DND-41 (cell line): ENCODE results near the gene CD74.
"Not testable (repeated sequence)": the region's sequence is repeated elsewhere in the genome, so short reads cannot be mapped to it uniquely, and the experiment has no call there.

Source experiments
- ATAC-seq: fragments of 200-7000 bp; cut with Tn5 transposase; 3 replicates; pipeline ENCODE4 v1.9.1; 2021; ENCODE audit warnings: low read depth; ENCODE audit not compliant: insufficient read depth
- DNase-seq: peaks from one replicate; pipeline ENCODE4 v3.0.0-alpha.2; 2020
- H2AFZ ChIP-seq: 2 replicates; pipeline ENCODE4 v1.6.0; 2012; ENCODE audit warnings: low read depth, low read length
- H3K27ac ChIP-seq: 2 replicates; pipeline ENCODE4 v1.5.1; 2012; ENCODE audit warnings: low read length, inconsistent platforms
- H3K27me3 ChIP-seq: fragments of 200-600 bp; sonication (generic); 2 replicates; pipeline ENCODE4 v1.6.0; 2012; ENCODE audit warnings: low read length, mild to moderate bottlenecking, inconsistent platforms; ENCODE audit not compliant: insufficient read depth, poor library complexity
- H3K36me3 ChIP-seq: 2 replicates; pipeline ENCODE4 v1.5.1; 2012; ENCODE audit warnings: low read length, inconsistent platforms; ENCODE audit not compliant: insufficient read depth
- H3K4me1 ChIP-seq: 2 replicates; pipeline ENCODE4 v1.5.1; 2012; ENCODE audit warnings: mild to moderate bottlenecking, low read length; ENCODE audit not compliant: insufficient read depth
- H3K4me2 ChIP-seq: 2 replicates; pipeline ENCODE4 v1.6.0; 2012; ENCODE audit warnings: mild to moderate bottlenecking, moderate library complexity, low read length, inconsistent platforms; ENCODE audit not compliant: insufficient read depth
- H3K4me3 ChIP-seq, 2 experiments: fragments of 200-600 bp in 1 of 2; shearing (Covaris generic) in 1 of 2; 2 replicates each; pipeline ENCODE4 v1.5.1; 2012 to 2016; ENCODE audit warnings: inconsistent platforms in 2 of 2, low read length in 2 of 2, mild to moderate bottlenecking in 2 of 2, low read depth in 1 of 2, moderate library complexity in 1 of 2
- H3K79me2 ChIP-seq: 2 replicates; pipeline ENCODE4 v1.6.0; 2012; ENCODE audit warnings: low read length, inconsistent platforms; ENCODE audit not compliant: insufficient read depth
- H3K9ac ChIP-seq: 2 replicates; pipeline ENCODE4 v1.6.0; 2012; ENCODE audit warnings: low read depth, mild to moderate bottlenecking, inconsistent platforms, low read length, moderate library complexity
- H3K9me3 ChIP-seq: 2 replicates; pipeline ENCODE4 v1.5.1; 2012; ENCODE audit warnings: low read length, moderate library complexity, mild to moderate bottlenecking, inconsistent platforms; ENCODE audit not compliant: insufficient read depth, severe bottlenecking
- H4K20me1 ChIP-seq: 2 replicates; pipeline ENCODE4 v1.6.0; 2012; ENCODE audit warnings: low read length; ENCODE audit not compliant: insufficient read depth
- EZH2 ChIP-seq: IDR thresholded peaks from 3 replicates; pipeline ENCODE4 v1.6.1; 2012; ENCODE audit warnings: borderline replicate concordance, low read depth, mild to moderate bottlenecking, moderate library complexity, low read length, inconsistent platforms; ENCODE audit not compliant: severe bottlenecking
- TF ChIP-seq, protein P1 (sequence below): IDR thresholded peaks from 2 replicates; pipeline ENCODE4 v1.5.1; 2012; ENCODE audit warnings: borderline replicate concordance, low read length, moderate library complexity, mild to moderate bottlenecking; ENCODE audit not compliant: poor library complexity, severe bottlenecking; ENCODE audit errors: extremely low read depth

Gene CD74

DNA sequence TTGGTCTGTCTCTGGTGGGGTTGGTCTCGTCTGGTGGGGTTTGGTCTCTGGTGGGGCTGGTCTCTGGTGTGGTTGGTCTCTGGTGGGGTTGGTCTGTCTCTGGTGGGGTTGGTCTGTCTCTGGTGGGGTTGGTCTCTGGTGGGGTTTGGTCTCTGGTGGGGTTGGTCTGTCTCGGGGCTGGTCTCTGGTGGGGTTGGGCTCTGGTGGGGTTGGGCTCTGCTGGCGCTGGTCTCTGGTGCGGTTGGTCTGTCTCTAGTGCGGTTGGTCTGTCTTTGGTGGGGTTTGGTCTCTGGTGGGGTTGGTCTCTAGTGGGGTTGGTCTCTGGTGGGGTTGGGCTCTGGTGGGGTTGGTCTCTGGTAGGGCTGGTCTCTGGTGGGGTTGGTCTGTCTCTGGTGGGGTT lies 16.3 kb upstream of the CD74 start:
- no peak overlapping the region for H3K9ac ChIP-seq
- H3K4me1 ChIP-seq, result no peaks in the 10 kb centered on the region
- DNase-seq, result no peak
- H3K36me3 ChIP-seq, result no peaks in the 10 kb centered on the region
- no peaks in the 10 kb centered on the region for H3K27me3 ChIP-seq
- H2AFZ ChIP-seq, result no peak overlapping the region
- H3K27ac ChIP-seq, result no peak overlapping the region
- H4K20me1 ChIP-seq, result no peaks in the 10 kb centered on the region
- TF ChIP-seq, protein P1, sequence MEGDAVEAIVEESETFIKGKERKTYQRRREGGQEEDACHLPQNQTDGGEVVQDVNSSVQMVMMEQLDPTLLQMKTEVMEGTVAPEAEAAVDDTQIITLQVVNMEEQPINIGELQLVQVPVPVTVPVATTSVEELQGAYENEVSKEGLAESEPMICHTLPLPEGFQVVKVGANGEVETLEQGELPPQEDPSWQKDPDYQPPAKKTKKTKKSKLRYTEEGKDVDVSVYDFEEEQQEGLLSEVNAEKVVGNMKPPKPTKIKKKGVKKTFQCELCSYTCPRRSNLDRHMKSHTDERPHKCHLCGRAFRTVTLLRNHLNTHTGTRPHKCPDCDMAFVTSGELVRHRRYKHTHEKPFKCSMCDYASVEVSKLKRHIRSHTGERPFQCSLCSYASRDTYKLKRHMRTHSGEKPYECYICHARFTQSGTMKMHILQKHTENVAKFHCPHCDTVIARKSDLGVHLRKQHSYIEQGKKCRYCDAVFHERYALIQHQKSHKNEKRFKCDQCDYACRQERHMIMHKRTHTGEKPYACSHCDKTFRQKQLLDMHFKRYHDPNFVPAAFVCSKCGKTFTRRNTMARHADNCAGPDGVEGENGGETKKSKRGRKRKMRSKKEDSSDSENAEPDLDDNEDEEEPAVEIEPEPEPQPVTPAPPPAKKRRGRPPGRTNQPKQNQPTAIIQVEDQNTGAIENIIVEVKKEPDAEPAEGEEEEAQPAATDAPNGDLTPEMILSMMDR, result no peak
- no peak for TF ChIP-seq EZH2
- H3K4me2 ChIP-seq, result no peak overlapping the region
- no peak overlapping the region for H3K4me3 ChIP-seq
- no peaks in the 10 kb centered on the region for H3K9me3 ChIP-seq
- H3K79me2 ChIP-seq, result no peaks in the 10 kb centered on the region
- ATAC-seq, result no peak

DNA sequence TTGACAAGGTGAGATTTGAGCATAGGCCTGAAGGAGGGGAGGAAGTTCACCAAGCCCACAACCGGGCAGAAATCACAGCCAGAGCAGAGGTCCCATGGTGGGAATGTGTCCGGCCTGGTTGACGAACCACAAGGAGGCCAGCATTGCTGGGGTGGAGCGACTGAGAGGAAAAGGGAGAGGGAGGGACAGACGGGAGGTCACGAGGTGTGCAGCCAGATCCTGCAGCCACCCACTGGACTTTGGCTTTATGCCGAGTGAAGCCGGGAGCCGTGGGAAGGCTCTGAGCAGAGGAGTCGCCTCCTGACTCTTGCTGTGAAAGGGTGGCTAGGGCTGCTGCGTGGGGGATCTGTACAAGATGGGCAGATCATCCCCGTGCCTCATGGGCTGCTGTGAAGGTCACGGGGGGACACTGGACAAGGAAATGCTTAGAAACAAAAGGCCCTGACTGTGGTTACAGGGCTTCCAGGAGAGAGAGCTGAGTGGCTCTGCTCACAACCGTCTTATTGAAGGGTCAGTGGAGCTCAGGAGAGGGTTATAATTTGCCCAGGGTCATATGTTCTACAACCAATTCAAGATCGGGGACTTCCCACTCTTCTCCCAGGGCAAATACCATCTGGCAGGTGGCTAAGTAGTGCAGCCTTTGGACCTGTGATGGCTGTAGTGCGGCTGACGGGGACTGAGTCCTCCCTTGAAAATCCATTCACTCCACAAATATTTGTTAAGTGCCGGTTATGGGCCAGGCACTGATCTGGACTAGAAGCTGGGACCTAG lies 15.6 kb upstream of the CD74 start:
- H3K9ac ChIP-seq, result no peak overlapping the region
- no peaks in the 10 kb centered on the region for H3K27me3 ChIP-seq
- H3K9me3 ChIP-seq, result no peaks in the 10 kb centered on the region
- TF ChIP-seq, protein P1, result no peak
- TF ChIP-seq EZH2, result no peak
- H3K36me3 ChIP-seq, result no peaks in the 10 kb centered on the region
- H2AFZ ChIP-seq, result no peak overlapping the region
- H4K20me1 ChIP-seq, result no peaks in the 10 kb centered on the region
- DNase-seq (no peak), ATAC-seq (no peak)
- no peaks in the 10 kb centered on the region for H3K79me2 ChIP-seq
- no peak overlapping the region for H3K4me2 ChIP-seq
- no peak overlapping the region for H3K4me3 ChIP-seq
- H3K4me1 ChIP-seq, result no peaks in the 10 kb centered on the region
- H3K27ac ChIP-seq, result no peak overlapping the region

DNA sequence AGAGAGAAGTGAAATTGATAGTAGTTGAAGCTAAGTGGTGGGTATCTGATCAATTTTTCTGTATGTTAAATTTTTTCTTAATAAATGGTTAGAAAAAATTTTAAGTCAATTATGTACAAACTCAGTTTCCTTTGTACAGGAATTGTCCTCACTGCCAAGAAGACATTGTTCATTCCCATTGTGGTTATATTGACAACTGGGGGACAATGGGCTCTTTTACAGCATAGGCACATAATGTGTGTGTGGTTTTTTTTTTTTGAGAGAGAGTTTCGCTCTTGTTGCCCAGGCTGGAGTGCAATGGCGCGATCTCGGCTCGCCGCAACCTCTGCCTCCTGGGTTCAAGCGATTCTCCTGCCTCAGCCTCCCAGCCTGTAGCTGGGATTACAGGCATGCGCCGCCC lies 13.5 kb upstream of the CD74 start:
- H3K79me2 ChIP-seq, H3K4me1 ChIP-seq, H3K9ac ChIP-seq, H3K27ac ChIP-seq, DNase-seq, H3K4me3 ChIP-seq, H3K27me3 ChIP-seq, H2AFZ ChIP-seq, H3K36me3 ChIP-seq, H3K9me3 ChIP-seq, ATAC-seq, H3K4me2 ChIP-seq, H4K20me1 ChIP-seq: not testable (repeated sequence)

DNA sequence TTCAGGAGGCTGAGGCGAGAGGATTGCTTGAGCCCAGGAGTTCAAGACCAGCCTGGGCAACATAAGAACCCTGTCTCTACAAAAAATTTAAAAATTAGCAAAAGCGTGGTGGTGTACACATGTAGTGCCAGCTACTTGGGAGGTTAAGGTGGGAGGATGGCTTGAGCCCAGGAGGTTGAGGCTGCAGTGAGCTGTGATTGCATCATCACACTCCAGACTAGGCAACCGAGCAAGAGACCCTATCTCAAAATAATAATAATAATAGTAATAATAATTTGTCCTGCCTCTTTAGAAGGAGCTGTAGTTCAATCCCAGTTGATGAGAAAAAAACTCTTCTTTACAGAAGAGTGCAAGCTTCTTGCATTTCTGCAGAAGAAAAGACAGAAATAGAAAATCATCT lies 10.0 kb upstream of the CD74 start:
- no peaks in the 10 kb centered on the region for H3K4me1 ChIP-seq
- H3K4me2 ChIP-seq, result no peak overlapping the region
- peaks cover 6% of the 10 kb centered on the region for H3K27me3 ChIP-seq
- H4K20me1 ChIP-seq, result no peaks in the 10 kb centered on the region
- no peak for TF ChIP-seq EZH2
- TF ChIP-seq, protein P1, result no peak
- DNase-seq, result no peak
- H3K79me2 ChIP-seq, result no peaks in the 10 kb centered on the region
- no peak overlapping the region for H3K27ac ChIP-seq
- no peak overlapping the region for H2AFZ ChIP-seq
- no peaks in the 10 kb centered on the region for H3K9me3 ChIP-seq
- ATAC-seq, result no peak
- no peak overlapping the region for H3K4me3 ChIP-seq
- H3K36me3 ChIP-seq, result no peaks in the 10 kb centered on the region
- H3K9ac ChIP-seq, result no peak overlapping the region
